Motor neuron (in vitro differentiated cells): ENCODE data around the gene MRPL37. TPM values are rescaled to one million over a fixed set of nuclear protein-coding genes. Genes with fewer than 3 reads are reported as not detected.
A peak's percentile ranks its signal among the peaks of the same experiment; 100 is the strongest.

ENCODE experiments used
- ATAC-seq, 8 experiments: fragments of 200-7000 bp; cut with Tn5 transposase; replicated peaks in 6 of 8; 2 replicates each; pipeline ENCODE4 v1.8.0; 2021; ENCODE audit warnings: mild to moderate bottlenecking in 8 of 8, moderate library complexity in 8 of 8
- H3K27ac ChIP-seq, 2 donors: fragments of 250-450 bp; sonication (Bioruptor Pico); 2 replicates each; pipeline ENCODE4 v1.9.0; 2021; ENCODE audit warnings: antibody characterized with exemption in 2 of 2, mild to moderate bottlenecking in 2 of 2, moderate library complexity in 1 of 2
- H3K4me1 ChIP-seq, 2 donors: fragments of 250-450 bp; sonication (Bioruptor Pico); replicated peaks in 1 of 2; 2 replicates each; pipeline ENCODE4 v1.6.1; 2021; ENCODE audit warnings: antibody characterized with exemption in 2 of 2, mild to moderate bottlenecking in 2 of 2, moderate library complexity in 1 of 2
- H3K4me3 ChIP-seq, 5 donors: fragments of 250-450 bp; sonication (Bioruptor Pico); 2 replicates each; pipeline ENCODE4 v1.9.0; 2021; ENCODE audit warnings: antibody characterized with exemption in 5 of 5, mild to moderate bottlenecking in 5 of 5, moderate library complexity in 4 of 5
- WGBS, 10 experiments: fragments of 450-650 bp; shearing (Covaris generic); methylation state at CpG; one replicate each; pipeline ENCODE4 v1.0.0; 2022; 5-methylcytosine and 5-hydroxymethylcytosine counted together
- in situ Hi-C, 9 experiments: fragments of 400-800 bp; cut with MboI; loops; one replicate each; pipeline ENCODE4 v1.15.0; 2021; ENCODE audit warnings: low sequenced_read_pairs in 9 of 9, low pct_unique_long_range_greater_than_20kb in 2 of 9; ENCODE audit not compliant: unreplicated experiment in 9 of 9
- total RNA-seq, 8 experiments: library from RNA; unstranded; fragments of 300-600 nt; gene quantifications; 2 replicates each; pipeline versions ENCODE4 v1.2.3 to v1.2.4, GENCODE V29; 2022

Gene MRPL37
- total RNA-seq, 8 experiments from 2014 or later = 49.7 to 101 (median 78.5) TPM

DNA sequence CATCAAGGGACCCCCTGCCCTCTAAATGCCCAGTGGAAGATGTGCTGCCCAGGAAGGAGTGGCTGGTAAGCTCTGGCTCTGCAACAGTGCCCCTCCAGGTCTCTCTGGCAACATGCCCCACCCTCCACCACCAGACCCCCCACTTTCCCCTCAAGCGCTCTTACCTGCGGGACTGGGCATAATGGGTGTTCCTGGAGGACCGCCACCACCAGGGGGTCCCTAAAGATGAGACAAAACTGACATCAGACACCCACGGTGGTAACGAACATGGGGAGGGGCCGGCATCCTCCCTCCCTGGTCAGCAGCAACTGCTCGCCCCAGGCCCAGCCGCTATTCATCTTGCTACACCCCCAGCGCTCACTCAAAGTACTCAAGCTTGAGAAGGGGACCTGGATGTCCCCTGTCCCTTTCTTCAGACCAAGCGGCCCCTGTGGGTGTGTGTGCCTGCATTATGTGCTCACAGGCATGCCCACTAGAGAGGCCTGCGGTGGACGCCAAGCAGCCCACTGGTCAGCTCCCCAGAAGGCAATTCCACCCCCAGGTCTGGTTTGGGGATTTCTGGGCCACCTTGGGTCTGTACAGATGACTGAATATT is 40.9 kb downstream of the MRPL37 start:
- H3K4me1 ChIP-seq = no peaks in the 10 kb centered on the region
- in situ Hi-C loops = no loop called here
- no peak overlapping the region for H3K4me3 ChIP-seq
- 60 to 100% (median 96%) methylated on average over 1 to 7 of the region's 12 CpGs; no CpG with 5 or more reads in 5 of the 10 experiments for WGBS, 10 experiments
- no peak for ATAC-seq
- no peak overlapping the region for H3K27ac ChIP-seq

DNA sequence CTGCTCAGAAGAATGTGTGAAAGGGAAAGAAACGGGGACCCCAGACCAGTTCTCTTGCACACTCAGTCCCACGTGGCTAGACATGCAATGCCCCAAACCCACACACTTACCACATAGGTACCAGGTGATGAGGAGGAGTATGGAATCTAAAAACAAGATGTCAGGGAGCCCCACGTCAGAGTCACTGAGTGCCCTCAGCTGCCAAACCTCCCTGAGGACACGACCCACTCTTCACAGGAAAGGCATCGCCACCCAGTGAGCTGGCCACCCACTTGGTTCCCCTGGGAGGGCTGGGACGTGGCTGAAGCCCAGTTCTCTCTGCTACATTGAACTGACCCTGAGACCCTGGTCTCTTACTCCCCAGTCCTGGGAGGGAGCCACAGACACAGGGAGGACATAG is 41.4 kb downstream of the MRPL37 start:
- Histone ChIP-seq H3K4me1 (no peaks in the 10 kb centered on the region), H3K27ac (no peak overlapping the region), H3K4me3 (no peak overlapping the region)
- WGBS, 10 experiments = 90 to 100% (median 94%) methylated on average over 1 to 6 of the region's 6 CpGs; no CpG with 5 or more reads in 6 of the 10 experiments
- in situ Hi-C loops = no loop called here
- ATAC-seq = no peak

DNA sequence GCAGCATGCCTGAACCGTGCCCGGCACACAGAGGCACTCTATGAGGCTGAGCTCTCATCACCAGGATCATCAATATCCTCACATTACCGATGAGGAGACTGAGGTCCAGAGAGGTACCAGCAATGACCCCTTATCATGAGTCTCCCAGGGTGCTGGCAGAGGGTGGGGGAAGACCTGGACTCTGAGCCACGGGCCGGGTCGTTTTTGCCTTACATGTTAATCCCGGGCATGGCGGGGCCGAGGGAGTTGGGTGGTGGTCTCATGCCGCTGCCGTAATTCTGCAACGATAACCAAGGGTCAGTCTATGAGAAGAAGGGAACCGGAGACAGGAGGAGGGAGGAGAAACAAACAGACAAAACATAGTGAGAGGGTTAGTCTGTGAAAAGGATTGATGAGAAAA is 43.1 kb downstream of the MRPL37 start:
- Histone ChIP-seq H3K4me1 (no peaks in the 10 kb centered on the region), H3K27ac (no peak overlapping the region), H3K4me3 (no peak overlapping the region)
- WGBS, 10 experiments = 80 to 100% (median 93%) methylated on average over 1 to 13 of the region's 13 CpGs
- in situ Hi-C loops = no loop called here
- ATAC-seq = no peak

DNA sequence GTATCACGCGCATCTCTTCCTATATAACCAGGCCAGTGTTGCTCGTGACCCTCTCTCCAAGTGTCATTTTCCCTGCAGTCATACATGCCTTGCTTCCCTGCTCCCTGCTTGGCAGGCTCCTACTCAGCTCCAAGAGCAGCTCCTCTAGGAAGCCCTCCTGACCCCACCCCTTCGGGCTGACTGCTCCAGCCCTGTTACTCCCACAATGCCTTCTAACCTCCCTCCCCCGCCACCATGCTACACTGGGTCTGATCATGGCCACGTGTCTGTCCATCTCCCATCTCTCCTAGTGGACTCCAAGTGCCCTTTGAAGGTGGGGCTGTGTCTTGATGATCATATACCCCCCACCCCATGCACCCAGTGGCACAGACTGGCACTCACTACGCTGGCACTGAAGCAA is 44.7 kb downstream of the MRPL37 start:
- in situ Hi-C loops = no loop called here
- WGBS, 10 experiments = 90 to 100% (median 91%) methylated on average over 2 to 5 of the region's 7 CpGs; no CpG with 5 or more reads in 5 of the 10 experiments
- no peak for ATAC-seq

DNA sequence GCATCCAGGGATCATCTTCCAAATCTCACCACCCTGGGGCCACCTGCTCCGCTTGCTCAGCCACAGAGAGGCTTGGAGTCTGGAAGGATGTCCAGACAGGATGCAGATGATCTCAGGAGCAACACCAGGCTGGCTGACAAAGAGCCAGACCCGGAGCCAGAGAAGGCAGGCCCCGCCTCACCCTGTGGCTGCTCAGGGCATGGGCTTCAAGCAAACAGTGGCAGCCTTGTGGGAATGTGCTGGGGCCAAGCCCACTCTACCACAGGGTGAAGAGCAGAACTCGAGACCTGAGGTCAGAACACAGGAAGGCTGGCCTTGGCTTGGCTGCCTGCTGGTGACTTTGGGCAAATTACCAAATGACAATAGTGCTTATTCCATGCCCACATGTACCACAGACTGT is 45.5 kb downstream of the MRPL37 start:
- ATAC-seq = no peak
- WGBS, 10 experiments = 86 to 100% (median 100%) methylated on average over 1 to 4 of the region's 4 CpGs; no CpG with 5 or more reads in 5 of the 10 experiments
- in situ Hi-C loops = no loop called here
- Histone ChIP-seq H3K27ac (no peak overlapping the region), H3K4me1 (no peaks in the 10 kb centered on the region), H3K4me3 (no peak overlapping the region)

More for the DNA sequence above, 44.7 kb downstream of the MRPL37 start:
- Histone ChIP-seq H3K4me1 (no peaks in the 10 kb centered on the region), H3K4me3 (no peak overlapping the region), H3K27ac (no peak overlapping the region)

DNA sequence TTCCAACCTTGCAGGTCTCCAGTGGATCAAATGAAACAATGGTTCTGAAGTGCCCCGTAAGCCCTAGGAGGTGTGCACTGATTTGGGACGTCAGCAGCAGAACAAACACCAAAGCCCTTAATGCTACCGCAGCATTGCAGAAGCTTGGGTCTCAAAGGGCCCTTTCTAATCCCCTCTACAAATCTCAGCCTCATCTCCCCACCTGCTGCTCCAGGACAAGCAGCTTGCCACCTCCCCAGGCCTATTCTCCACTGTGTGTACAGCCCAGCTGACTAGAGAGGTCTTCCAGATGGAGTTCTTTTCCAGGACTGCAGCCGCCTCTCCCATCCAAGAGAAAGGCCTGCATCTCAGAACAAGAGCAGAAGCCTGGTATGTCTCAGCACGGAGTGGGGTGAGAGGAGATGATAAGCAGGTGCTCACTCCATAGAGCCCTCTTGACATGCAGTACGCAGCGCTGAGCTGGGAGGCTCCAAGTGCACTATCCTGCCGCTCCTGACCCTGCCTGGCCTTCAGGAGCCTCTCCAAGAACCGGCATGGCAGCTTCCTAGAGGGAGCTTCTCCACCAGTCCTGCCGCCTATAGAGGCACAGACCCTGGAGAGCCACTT is 46.3 kb downstream of the MRPL37 start:
- WGBS, 10 experiments = 80 to 100% (median 98%) methylated on average over 1 to 8 of the region's 10 CpGs; no CpG with 5 or more reads in 3 of the 10 experiments
- in situ Hi-C loops = no loop called here
- no peak overlapping the region for H3K27ac ChIP-seq
- ATAC-seq = no peak
- no peak overlapping the region for H3K4me3 ChIP-seq
- no peaks in the 10 kb centered on the region for H3K4me1 ChIP-seq

DNA sequence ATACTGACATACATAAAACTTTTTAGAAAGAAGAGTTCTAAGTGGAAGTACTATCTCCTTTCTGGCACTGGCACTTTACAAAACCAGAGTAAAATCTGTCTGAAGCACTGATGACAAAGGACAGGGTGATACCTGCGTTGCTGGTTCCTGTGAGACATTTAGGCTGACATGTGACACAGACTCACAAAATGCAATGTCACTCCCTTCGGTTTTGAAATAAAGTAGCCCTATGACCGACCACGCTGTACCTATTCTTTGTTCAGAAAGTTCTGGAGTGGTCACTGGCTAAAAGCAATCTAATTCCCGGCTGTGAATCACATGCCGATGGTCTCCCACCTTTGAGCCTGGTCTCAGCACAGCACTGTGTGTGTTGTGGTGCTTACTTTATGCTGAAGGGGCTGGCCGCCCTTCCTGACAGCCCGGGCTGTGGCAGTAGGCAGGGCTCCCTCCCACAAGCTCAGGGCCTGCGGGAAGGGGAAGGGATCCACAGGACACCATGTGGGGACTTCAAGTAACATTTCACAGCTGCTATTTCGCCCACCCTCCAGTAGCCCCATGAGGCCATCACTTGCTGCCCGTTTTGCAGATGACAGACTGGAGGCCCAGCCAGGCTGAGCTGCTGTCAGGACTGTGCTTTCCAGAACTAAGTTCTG is 48.0 kb downstream of the MRPL37 start:
- Histone ChIP-seq H3K4me3 (no peak overlapping the region), H3K27ac (no peak overlapping the region), H3K4me1 (no peaks in the 10 kb centered on the region)
- 60 to 100% (median 86%) methylated on average over 1 to 10 of the region's 11 CpGs; no CpG with 5 or more reads in 3 of the 10 experiments for WGBS, 10 experiments
- in situ Hi-C loops = no loop called here
- ATAC-seq = no peak

DNA sequence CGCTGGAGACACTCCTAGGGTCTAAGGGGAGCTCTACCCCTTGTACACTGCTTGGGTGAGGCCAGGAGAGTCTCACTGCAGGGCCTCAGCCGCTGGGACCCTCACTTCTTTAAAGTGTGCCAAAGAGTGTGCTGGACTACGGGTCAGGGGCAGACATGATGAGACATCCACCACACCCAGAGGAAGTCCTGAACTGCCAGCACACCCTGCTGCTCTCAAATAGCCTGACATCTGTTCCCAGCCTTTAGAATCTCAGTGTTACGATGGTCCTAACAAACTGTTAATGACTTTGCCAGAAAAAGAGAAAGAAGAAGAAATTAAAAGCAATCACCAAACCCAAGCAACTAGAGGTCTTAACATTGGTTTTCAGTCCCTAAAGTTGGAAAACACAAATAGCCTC is 49.0 kb downstream of the MRPL37 start:
- no peak overlapping the region for H3K4me3 ChIP-seq
- H3K27ac ChIP-seq = no peak overlapping the region
- ATAC-seq = peak in 2 of 8 experiments; percentile 56 to 61
- WGBS, 10 experiments = 10 to 100% (median 83%) methylated on average over 1 to 3 of the region's 4 CpGs; no CpG with 5 or more reads in 4 of the 10 experiments
- in situ Hi-C loops = no loop called here
- no peaks in the 10 kb centered on the region for H3K4me1 ChIP-seq

DNA sequence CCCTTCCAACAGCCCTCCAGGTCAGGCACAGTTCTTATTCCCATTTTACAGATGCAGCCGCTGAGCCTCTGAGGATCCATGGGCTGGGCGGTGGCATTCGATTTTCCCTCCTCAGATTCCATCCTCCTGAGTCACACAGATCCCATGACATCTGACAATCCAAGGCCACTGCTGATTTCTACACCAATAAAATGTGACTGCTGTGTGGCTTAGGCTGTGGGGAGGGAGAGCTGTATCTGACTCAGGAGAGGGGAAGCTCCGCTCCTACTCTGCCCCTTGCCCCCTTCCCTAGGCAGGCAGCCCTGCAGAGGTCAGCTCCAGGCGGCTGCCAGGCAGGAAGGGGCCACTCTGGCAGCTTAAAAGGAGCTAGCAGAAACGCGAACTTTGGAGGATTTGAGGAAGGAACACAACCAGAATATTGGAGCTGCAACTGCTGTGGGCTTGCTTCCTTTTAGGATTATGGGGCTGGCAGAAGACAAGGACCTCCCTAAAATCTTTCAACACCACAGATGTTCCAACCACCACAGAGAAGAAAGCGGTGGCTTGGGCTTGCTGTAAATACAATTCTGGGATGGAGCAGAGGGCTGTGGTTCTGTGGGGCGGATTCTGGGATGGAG is 50.0 kb downstream of the MRPL37 start:
- 13 to 96% (median 86%) methylated on average over 3 to 9 of the region's 9 CpGs for WGBS, 10 experiments
- Histone ChIP-seq H3K4me3 (no peak overlapping the region), H3K27ac (no peak overlapping the region), H3K4me1 (peaks cover 0 to 3% of the 10 kb centered on the region in 2 donors)
- peak in 4 of 8 experiments; percentile 14 to 88 (median 62) for ATAC-seq
- in situ Hi-C loops = loop anchor here in 4 of 9 experiments (25.0 kb wide), 1 partner anchor 237 kb away; no protein-coding TSS in a partner anchor

DNA sequence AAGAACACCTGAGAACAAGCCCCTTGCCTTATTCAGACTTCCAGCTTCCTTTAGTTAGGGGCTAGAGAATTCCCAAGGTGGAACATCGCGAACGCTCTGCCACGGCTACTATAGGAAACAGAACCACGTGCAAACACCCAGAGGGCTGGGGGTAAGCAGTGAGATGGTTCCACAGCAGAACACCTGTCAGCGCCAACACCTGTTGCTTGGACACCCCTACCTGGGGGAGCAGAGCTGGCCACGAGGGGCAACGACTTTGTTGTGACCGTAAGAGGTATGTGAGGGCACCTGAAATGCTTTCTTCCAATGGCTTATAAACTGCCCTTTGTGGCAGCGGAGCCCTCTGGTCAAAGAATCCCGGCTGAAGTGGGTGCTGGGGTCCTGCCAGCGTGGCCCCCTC is 50.7 kb downstream of the MRPL37 start:
- in situ Hi-C loops = loop anchor here in 4 of 9 experiments (25.0 kb wide), 1 partner anchor 237 kb away; no protein-coding TSS in a partner anchor
- Histone ChIP-seq H3K27ac (no peak overlapping the region), H3K4me3 (no peak overlapping the region), H3K4me1 (peaks cover 3% of the 10 kb centered on the region in 2 donors)
- ATAC-seq = no peak
- 80 to 95% (median 93%) methylated on average over 1 to 12 of the region's 12 CpGs; no CpG with 5 or more reads in 3 of the 10 experiments for WGBS, 10 experiments

DNA sequence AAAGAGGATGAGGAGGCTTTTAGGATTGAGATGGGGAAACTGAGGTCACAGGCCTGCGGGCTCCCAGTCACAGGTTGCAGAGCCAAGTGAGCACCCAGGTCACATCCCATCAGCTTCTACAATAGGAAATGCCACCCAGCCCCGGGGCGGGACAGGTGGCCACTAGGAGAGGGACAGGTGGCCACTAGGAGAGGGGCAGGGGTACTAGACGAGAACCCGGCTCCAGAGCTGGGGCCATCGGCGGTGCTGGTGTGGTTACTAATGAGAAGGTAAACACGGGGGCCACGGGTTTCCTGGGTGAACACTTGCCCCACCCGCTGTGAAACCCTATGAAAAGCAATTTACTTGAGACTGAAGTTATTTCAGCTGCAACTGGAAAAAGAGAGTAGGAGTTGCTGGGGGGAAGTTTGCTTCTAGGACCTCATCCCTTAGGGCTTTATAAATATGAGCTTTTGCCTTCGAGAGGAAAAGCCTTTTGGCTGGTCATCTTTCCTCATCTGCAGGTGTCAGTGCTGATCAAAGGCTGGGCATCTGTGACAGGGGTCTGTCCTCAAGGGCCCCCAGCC is 52.5 kb downstream of the MRPL37 start:
- H3K27ac ChIP-seq = no peak overlapping the region

DNA sequence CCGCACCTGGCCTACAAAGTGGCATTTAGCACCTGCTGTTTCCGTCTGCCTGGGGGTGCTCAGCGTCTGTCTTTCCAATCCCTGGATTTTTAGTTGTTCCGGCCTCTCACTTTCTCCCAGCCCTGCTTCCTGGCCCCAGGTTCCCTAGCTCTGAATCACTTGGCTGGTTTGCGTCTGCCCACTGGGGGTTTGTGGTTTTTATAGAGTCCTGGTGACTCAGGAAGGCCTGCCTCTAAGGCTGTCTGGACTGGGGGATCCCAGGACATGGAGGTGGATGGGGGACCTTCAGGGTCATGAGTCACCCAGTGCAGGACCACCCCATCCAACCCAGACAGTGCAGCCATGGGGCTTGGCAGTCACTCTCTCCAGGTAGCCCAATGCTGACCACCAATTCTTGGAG is 53.5 kb downstream of the MRPL37 start:
- no peak for ATAC-seq
- no peak overlapping the region for H3K27ac ChIP-seq
- H3K4me3 ChIP-seq = no peak overlapping the region
- in situ Hi-C loops = loop anchor here in 4 of 9 experiments (25.0 kb wide), 1 partner anchor 234 kb away; no protein-coding TSS in a partner anchor
- peaks cover 24 to 31% of the 10 kb centered on the region in 2 donors for H3K4me1 ChIP-seq
- WGBS, 10 experiments = 30 to 100% (median 94%) methylated on average over 1 to 5 of the region's 5 CpGs; no CpG with 5 or more reads in 5 of the 10 experiments

More for the DNA sequence above, 52.5 kb downstream of the MRPL37 start:
- WGBS, 10 experiments = 89 to 100% (median 94%) methylated on average over 1 to 9 of the region's 11 CpGs; no CpG with 5 or more reads in 6 of the 10 experiments
- peaks cover 16 to 20% of the 10 kb centered on the region in 2 donors for H3K4me1 ChIP-seq
- H3K4me3 ChIP-seq = no peak overlapping the region
- no peak for ATAC-seq
- in situ Hi-C loops = loop anchor here in 4 of 9 experiments (25.0 kb wide), 1 partner anchor 235 kb away; no protein-coding TSS in a partner anchor
